Epidermal melanocyte (primary cell): ENCODE measurements around the gene NOP9.
"Not testable (repeated sequence)": the region's sequence is repeated elsewhere in the genome, so short reads cannot be mapped to it uniquely, and the experiment has no call there.

ENCODE experiments used
- DNase-seq: peaks from one replicate; pipeline ENCODE4 v3.0.0; 2011; ENCODE audit warnings: low spot score; ENCODE audit not compliant: insufficient read length

NOP9 gene

GRCh38 chr14:24349742-24350141 lies 50.1 kb downstream of the NOP9 start:
- no peak for DNase-seq

GRCh38 chr14:24351517-24351916 lies 51.9 kb downstream of the NOP9 start:
- no peak for DNase-seq

GRCh38 chr14:24353559-24354481 lies 54.2 kb downstream of the NOP9 start:
- DNase-seq, result no peak

GRCh38 chr14:24354482-24354825 lies 54.8 kb downstream of the NOP9 start:
- DNase-seq, result not testable (repeated sequence)

GRCh38 chr14:24355009-24355408 lies 55.4 kb downstream of the NOP9 start:
- no peak for DNase-seq

- no peak for DNase-seq
These were observed 56.6 kb downstream of the NOP9 start for GRCh38 chr14:24356208-24356607.
